Colonic mucosa (tissue), 4 donors: ENCODE results near the gene ANKRD29. TPM values are rescaled to one million over a fixed set of nuclear protein-coding genes. Genes with fewer than 3 reads are reported as not detected.

Experiments used
- DNase-seq: peaks from one replicate; pipeline ENCODE4 v3.0.0-alpha.2; 2020
- H3K27ac ChIP-seq: fragments of 200-600 bp; one replicate; pipeline ENCODE4 v1.8.0; 2021
- H3K27me3 ChIP-seq: fragments of 200-600 bp; one replicate; pipeline ENCODE4 v1.8.0; 2021
- H3K36me3 ChIP-seq: fragments of 200-600 bp; one replicate; pipeline ENCODE4 v1.8.0; 2021
- H3K4me1 ChIP-seq: fragments of 200-600 bp; one replicate; pipeline ENCODE4 v1.8.0; 2021; ENCODE audit warnings: mild to moderate bottlenecking
- H3K4me3 ChIP-seq: fragments of 200-600 bp; one replicate; pipeline ENCODE4 v1.8.0; 2021
- H3K9ac ChIP-seq, 2 donors: one replicate each; pipeline ENCODE4 v1.7.0; 2013; ENCODE audit warnings: control low read depth in 2 of 2, low read depth in 2 of 2, low read length in 2 of 2
- H3K9me3 ChIP-seq: fragments of 200-600 bp; one replicate; pipeline ENCODE4 v1.8.0; 2021
- intact Hi-C: fragments of 100-400 bp; cut with DNase I; formaldehyde crosslinking; loops from one replicate; pipeline ENCODE4 v1.14.1; 2022
- total RNA-seq, 2 donors: library from RNA; stranded (reverse); fragmentation: NEBNext Ultra II Directional in 1 of 2; extraction: Animal tissue kit (Norgen Biotek cat#: 25700) in 1 of 2; gene quantifications; one replicate each; pipeline ENCODE4 v1.2.1, GENCODE V29; 2021
- TF ChIP-seq, protein P1 (sequence below): fragments of 200-600 bp; IDR thresholded peaks from one replicate; pipeline ENCODE4 v1.8.0; 2022; ENCODE audit warnings: antibody characterized with exemption, mild to moderate bottlenecking
- donor health status: healthy.
- donor health status: DM: no; HTN: no; CAD: no.
- donor health status: DM: no; HTN: no; CAD: no.

ANKRD29 gene
- total RNA-seq, 2 donors from 2014 or later = 1.0 to 1.1 TPM

DNA sequence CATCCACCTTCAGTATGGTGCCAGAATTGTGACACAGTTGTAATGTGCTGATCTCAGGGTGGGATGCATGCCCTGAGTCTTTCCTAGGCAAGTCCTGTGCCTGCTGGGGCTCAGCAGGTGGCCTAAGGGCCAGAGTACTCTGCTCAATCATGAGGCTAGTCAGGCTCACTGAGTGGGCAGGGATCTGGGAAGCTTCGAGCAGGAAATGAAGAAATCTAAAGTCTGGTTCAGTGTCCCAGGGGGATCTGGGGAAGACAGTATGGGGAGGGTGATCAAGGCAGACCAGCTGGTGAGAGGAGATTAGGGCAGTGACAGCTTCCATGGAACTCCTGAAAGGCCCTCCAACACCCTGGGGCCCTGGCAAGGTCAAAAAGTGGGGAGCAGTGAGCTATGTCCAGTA, 8.9 kb upstream of the ANKRD29 start:
- Histone ChIP-seq H3K9me3 (no peaks in the 10 kb centered on the region), H3K4me3 (no peak overlapping the region), H3K9ac (no peak overlapping the region), H3K27me3 (no peaks in the 10 kb centered on the region), H3K4me1 (no peaks in the 10 kb centered on the region), H3K36me3 (no peaks in the 10 kb centered on the region), H3K27ac (no peak overlapping the region)
- TF ChIP-seq, protein P1, sequence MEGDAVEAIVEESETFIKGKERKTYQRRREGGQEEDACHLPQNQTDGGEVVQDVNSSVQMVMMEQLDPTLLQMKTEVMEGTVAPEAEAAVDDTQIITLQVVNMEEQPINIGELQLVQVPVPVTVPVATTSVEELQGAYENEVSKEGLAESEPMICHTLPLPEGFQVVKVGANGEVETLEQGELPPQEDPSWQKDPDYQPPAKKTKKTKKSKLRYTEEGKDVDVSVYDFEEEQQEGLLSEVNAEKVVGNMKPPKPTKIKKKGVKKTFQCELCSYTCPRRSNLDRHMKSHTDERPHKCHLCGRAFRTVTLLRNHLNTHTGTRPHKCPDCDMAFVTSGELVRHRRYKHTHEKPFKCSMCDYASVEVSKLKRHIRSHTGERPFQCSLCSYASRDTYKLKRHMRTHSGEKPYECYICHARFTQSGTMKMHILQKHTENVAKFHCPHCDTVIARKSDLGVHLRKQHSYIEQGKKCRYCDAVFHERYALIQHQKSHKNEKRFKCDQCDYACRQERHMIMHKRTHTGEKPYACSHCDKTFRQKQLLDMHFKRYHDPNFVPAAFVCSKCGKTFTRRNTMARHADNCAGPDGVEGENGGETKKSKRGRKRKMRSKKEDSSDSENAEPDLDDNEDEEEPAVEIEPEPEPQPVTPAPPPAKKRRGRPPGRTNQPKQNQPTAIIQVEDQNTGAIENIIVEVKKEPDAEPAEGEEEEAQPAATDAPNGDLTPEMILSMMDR = no peak
- intact Hi-C loops = no loop called here
- no peak for DNase-seq

DNA sequence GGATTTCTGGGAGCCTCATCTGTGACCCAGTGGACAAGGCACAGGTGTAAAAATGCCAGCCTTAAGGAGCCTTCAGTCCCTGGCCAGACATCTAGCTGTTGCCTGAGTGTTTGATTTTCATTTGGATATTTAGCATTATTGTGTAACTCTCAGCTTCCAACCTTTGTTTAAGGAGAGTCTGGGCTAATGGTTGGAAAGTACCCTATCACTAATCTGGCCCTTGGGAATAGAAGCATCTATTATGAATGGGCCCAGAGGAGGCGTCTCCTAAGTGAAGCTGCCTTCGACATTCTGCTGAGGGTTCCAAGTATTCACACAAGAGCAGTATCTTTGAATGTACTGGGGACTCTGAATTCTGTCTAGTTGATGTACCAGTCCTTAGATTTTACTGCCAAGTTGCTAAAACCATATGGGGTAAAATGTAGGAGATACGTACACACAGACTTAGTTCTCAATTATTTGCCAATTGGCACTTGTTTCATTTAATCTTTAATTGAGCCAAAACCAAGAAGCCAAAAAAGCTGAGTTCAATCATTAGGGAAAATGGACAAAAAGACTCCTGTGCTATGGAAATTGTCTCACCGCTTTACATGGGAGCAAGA, 7.2 kb upstream of the ANKRD29 start:
- Histone ChIP-seq H3K27ac (no peak overlapping the region), H3K9ac (no peak overlapping the region), H3K4me3 (no peak overlapping the region), H3K36me3 (no peaks in the 10 kb centered on the region), H3K4me1 (no peaks in the 10 kb centered on the region), H3K27me3 (no peaks in the 10 kb centered on the region), H3K9me3 (no peaks in the 10 kb centered on the region)
- no peak for DNase-seq
- intact Hi-C loops = no loop called here
- TF ChIP-seq, protein P1 = no peak

DNA sequence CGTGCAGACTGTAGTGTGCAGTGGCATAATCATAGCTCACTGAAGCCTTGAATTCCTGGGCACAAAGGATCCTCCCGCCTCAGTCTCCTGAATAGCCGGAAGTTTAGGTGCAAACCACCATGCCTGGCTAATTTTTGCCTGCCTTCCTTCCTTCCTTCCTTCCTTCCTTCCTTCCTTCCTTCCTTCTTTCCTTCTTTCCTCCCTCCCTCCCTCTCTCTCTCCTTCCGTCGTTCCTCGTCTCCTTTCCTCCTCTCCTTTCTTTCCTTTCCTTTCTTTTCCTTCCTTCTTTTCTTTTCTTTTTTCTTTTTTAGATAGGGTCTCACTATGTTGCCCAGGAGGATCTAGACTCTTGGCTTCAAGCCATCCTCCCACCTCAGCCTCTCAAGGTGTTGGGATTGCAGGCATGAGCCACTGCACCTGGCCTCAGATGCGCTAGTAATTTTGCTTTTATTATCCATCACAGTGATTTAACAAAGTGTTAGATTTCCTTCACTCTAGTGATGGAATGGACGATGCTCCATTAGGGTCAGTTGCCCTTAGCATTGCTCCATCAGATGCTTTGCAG, 6.6 kb upstream of the ANKRD29 start:
- H3K4me3 ChIP-seq = no peak overlapping the region
- DNase-seq = no peak

DNA sequence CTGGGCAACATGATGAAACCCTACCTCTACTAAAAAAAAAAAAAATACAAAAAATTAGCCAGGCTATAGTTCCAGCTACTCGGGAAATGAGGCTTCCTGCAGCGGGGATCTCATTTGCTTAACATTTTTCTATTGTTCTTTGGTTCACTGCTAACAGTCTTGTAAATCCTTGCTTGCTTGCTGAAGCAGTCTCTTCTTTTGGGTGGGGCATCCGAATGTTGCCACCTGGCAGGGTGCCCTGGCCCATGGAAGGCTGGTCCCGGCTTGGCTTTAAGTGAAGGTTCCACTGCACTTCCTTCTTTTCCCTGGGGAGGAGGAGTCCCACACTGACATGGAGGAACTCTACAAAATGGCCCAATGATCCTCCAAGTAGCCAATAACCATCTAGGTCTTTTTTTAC, 6.0 kb upstream of the ANKRD29 start:
- TF ChIP-seq, protein P1 = no peak
- H3K36me3 ChIP-seq = no peaks in the 10 kb centered on the region
- intact Hi-C loops = no loop called here
- H3K27ac ChIP-seq = no peak overlapping the region
- H3K27me3 ChIP-seq = no peaks in the 10 kb centered on the region
- H3K9ac ChIP-seq = no peak overlapping the region
- H3K4me3 ChIP-seq = no peak overlapping the region
- H3K9me3 ChIP-seq = no peaks in the 10 kb centered on the region
- no peaks in the 10 kb centered on the region for H3K4me1 ChIP-seq
- DNase-seq = peak; percentile 75

More for the DNA sequence above, 6.6 kb upstream of the ANKRD29 start:
- Histone ChIP-seq H3K4me1 (no peaks in the 10 kb centered on the region), H3K27ac (no peak overlapping the region), H3K36me3 (no peaks in the 10 kb centered on the region), H3K9me3 (no peaks in the 10 kb centered on the region), H3K9ac (no peak overlapping the region), H3K27me3 (no peaks in the 10 kb centered on the region)
- intact Hi-C loops = no loop called here
- TF ChIP-seq, protein P1 = no peak

DNA sequence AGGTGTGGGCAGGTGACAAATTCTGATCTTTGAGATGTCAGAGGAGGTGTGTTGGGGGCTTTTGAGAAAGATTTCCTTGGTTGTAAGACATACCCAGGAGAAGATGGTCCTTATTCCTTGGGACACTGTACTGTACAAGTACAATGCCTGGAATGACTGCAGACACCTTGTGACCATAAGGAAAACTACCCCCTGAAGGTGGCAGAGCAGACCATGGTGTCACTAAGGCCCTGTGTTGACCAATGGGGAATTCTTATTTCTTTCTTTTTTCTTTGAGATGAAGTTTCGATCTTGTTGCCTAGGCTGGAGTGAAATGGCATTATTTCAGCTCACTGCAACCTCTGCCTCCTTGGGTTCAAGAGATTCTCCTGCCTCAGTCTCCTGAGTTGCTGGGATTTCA, 4.4 kb upstream of the ANKRD29 start:
- Histone ChIP-seq H3K4me3 (no peak overlapping the region), H3K4me1 (peaks cover 2% of the 10 kb centered on the region), H3K27ac (no peak overlapping the region), H3K9ac (no peak overlapping the region), H3K36me3 (no peaks in the 10 kb centered on the region), H3K27me3 (peaks cover 5% of the 10 kb centered on the region), H3K9me3 (no peaks in the 10 kb centered on the region)
- TF ChIP-seq, protein P1 = no peak
- intact Hi-C loops = no loop called here
- no peak for DNase-seq
